Natural killer cell (primary cell): ENCODE measurements around the gene CDC42EP4. TPM values are rescaled to one million over a fixed set of nuclear protein-coding genes. Genes with fewer than 3 reads are reported as not detected.

Experiments used
- ATAC-seq, 3 donors: fragments of 150-1000 bp in 2 of 3; fragments of 200-7000 bp in 1 of 3; cut with Tn5 transposase; 1 replicate in 1 of 3; 2 replicates in 2 of 3; pipeline ENCODE4 v1.10.0; 2021; ENCODE audit warnings: mild to moderate bottlenecking in 2 of 3, moderate library complexity in 2 of 3
- DNase-seq, 2 donors: peaks; one replicate each; pipeline versions ENCODE4 v3.0.0 to v3.0.0-alpha.2; 2013 to 2021; ENCODE audit warnings: mixed read lengths in 1 of 2
- H3K27ac ChIP-seq: one replicate; pipeline ENCODE4 v1.5.1; 2013; ENCODE audit warnings: mild to moderate bottlenecking, low read length
- H3K27me3 ChIP-seq: one replicate; pipeline ENCODE4 v1.6.1; 2013; ENCODE audit warnings: low read length; ENCODE audit not compliant: control insufficient read depth, insufficient read depth
- H3K36me3 ChIP-seq: one replicate; pipeline ENCODE4 v1.6.1; 2013; ENCODE audit warnings: low read length; ENCODE audit not compliant: control insufficient read depth, insufficient read depth
- H3K4me1 ChIP-seq: one replicate; pipeline ENCODE4 v1.6.1; 2013; ENCODE audit warnings: low read length; ENCODE audit not compliant: control insufficient read depth, insufficient read depth
- H3K4me3 ChIP-seq: one replicate; pipeline ENCODE4 v1.5.1; 2013; ENCODE audit warnings: low read length
- H3K9me3 ChIP-seq: one replicate; pipeline ENCODE4 v1.6.1; 2013; ENCODE audit warnings: low read length; ENCODE audit not compliant: control insufficient read depth, insufficient read depth
- H3K27ac Mint-ChIP-seq, 2 donors: one replicate each; pipeline ENCODE4 v1.8.0; 2022; ENCODE audit warnings: mild to moderate bottlenecking in 2 of 2, mixed read lengths in 2 of 2, moderate library complexity in 1 of 2
- H3K27me3 Mint-ChIP-seq, 2 donors: one replicate each; pipeline ENCODE4 v1.8.0; 2022; ENCODE audit warnings: low read depth in 2 of 2, mixed read lengths in 2 of 2
- H3K36me3 Mint-ChIP-seq: one replicate; pipeline ENCODE4 v1.8.0; 2022; ENCODE audit warnings: mixed read lengths
- H3K4me1 Mint-ChIP-seq, 2 donors: one replicate each; pipeline ENCODE4 v1.8.0; 2022; ENCODE audit warnings: mixed read lengths in 2 of 2
- H3K4me3 Mint-ChIP-seq: one replicate; pipeline ENCODE4 v1.8.0; 2022; ENCODE audit warnings: mild to moderate bottlenecking, moderate library complexity, mixed read lengths
- H3K9me3 Mint-ChIP-seq, 2 donors: one replicate each; pipeline ENCODE4 v1.8.0; 2022; ENCODE audit warnings: mixed read lengths in 2 of 2
- WGBS: methylation state at CpG from one replicate; pipeline ENCODE4 v1.1.7; 2013; ENCODE audit warnings: missing lambda C conversion rate; ENCODE audit not compliant: insufficient coverage; 5-methylcytosine and 5-hydroxymethylcytosine counted together
- intact Hi-C: fragments of 100-400 bp; cut with micrococcal nuclease; formaldehyde crosslinking; loops from one replicate; pipeline ENCODE4 v1.14.2; 2022
- total RNA-seq, 4 donors: library from RNA; stranded (reverse); fragments of 120-200 nt in 1 of 4; gene quantifications; one replicate each; pipeline versions ENCODE4 v1.2.3 to v1.2.4, GENCODE V29; 2013 to 2022
- TF ChIP-seq, protein P1 (sequence below): fragments of 200-600 bp; IDR thresholded peaks from one replicate; pipeline ENCODE4 v1.8.0; 2022; ENCODE audit warnings: antibody characterized with exemption

CDC42EP4 gene
- total RNA-seq, 3 donors from 2014 or later (not counting 1 experiment from before 2014, with no cell fraction given), result 2.5 to 9.6 (median 4.4) TPM

DNA sequence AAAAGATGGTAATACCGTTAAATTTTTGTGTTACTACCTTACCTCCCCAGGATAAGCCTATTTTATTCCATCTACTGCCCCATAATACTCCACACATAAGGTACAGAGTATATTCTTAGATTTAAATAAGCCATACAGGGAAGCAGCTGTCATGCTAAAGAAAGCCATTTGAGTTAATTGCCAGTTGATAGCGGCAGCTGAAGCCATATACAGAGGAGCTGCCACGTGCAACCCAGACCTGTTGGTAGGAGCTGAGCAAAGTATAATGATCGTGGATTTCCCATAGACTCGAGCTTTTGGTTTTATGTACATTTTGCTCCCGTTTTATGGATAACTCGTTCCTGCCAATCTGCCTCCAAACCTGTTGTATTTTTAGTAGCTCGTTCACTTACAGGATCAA, 62.1 kb downstream of the CDC42EP4 start:
- no peaks in the 10 kb centered on the region for H3K36me3 Mint-ChIP-seq

DNA sequence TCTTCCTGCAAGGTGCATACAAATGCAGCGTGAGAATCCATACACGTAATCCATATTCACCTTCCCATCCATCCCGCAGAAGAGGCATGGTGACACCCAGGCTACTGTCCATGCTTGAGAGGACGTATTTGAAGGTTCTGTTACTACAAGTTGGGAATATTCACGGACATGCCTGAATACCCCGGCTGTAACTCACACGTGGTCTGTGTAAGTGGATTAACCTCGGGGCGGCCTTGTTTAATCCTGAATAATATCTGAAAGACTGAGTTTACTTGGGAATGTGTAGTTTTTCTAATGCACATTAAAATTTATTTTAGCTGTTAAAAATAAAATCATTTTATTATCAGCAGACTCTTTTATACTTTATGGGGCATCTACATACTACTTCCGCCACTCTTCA, 63.3 kb downstream of the CDC42EP4 start:
- TF ChIP-seq, protein P1, sequence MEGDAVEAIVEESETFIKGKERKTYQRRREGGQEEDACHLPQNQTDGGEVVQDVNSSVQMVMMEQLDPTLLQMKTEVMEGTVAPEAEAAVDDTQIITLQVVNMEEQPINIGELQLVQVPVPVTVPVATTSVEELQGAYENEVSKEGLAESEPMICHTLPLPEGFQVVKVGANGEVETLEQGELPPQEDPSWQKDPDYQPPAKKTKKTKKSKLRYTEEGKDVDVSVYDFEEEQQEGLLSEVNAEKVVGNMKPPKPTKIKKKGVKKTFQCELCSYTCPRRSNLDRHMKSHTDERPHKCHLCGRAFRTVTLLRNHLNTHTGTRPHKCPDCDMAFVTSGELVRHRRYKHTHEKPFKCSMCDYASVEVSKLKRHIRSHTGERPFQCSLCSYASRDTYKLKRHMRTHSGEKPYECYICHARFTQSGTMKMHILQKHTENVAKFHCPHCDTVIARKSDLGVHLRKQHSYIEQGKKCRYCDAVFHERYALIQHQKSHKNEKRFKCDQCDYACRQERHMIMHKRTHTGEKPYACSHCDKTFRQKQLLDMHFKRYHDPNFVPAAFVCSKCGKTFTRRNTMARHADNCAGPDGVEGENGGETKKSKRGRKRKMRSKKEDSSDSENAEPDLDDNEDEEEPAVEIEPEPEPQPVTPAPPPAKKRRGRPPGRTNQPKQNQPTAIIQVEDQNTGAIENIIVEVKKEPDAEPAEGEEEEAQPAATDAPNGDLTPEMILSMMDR, result no peak
- 98% methylated on average over 9 of the region's 10 CpGs for WGBS
- no peak overlapping the region for H3K27ac ChIP-seq
- no peaks in the 10 kb centered on the region for H3K9me3 ChIP-seq
- peaks cover 9% of the 10 kb centered on the region for H3K36me3 ChIP-seq
- no peaks in the 10 kb centered on the region for H3K27me3 ChIP-seq
- Mint-ChIP-seq H3K36me3 (no peaks in the 10 kb centered on the region), H3K9me3 (no peaks in the 10 kb centered on the region), H3K4me3 (no peak overlapping the region), H3K4me1 (no peaks in the 10 kb centered on the region), H3K27ac (no peak overlapping the region), H3K27me3 (no peaks in the 10 kb centered on the region)
- no peaks in the 10 kb centered on the region for H3K4me1 ChIP-seq
- no peak for DNase-seq
- H3K4me3 ChIP-seq, result no peak overlapping the region
- ATAC-seq, result no peak
- intact Hi-C loops, result no loop called here

More for the DNA sequence above, 62.1 kb downstream of the CDC42EP4 start:
- H3K9me3 ChIP-seq, result no peaks in the 10 kb centered on the region
- no peak overlapping the region for H3K27ac Mint-ChIP-seq
- H3K9me3 Mint-ChIP-seq, result no peaks in the 10 kb centered on the region
- ATAC-seq, result no peak
- H3K27me3 Mint-ChIP-seq, result no peaks in the 10 kb centered on the region
- no peaks in the 10 kb centered on the region for H3K4me1 Mint-ChIP-seq
- H3K36me3 ChIP-seq, result peaks cover 9% of the 10 kb centered on the region
- 96% methylated on average over 8 of the region's 8 CpGs for WGBS
- TF ChIP-seq, protein P1, result no peak
- DNase-seq, result no peak
- H3K4me3 ChIP-seq, result no peak overlapping the region
- intact Hi-C loops, result no loop called here
- no peak overlapping the region for H3K27ac ChIP-seq
- H3K4me1 ChIP-seq, result no peaks in the 10 kb centered on the region
- H3K4me3 Mint-ChIP-seq, result no peak overlapping the region
- no peaks in the 10 kb centered on the region for H3K27me3 ChIP-seq

DNA sequence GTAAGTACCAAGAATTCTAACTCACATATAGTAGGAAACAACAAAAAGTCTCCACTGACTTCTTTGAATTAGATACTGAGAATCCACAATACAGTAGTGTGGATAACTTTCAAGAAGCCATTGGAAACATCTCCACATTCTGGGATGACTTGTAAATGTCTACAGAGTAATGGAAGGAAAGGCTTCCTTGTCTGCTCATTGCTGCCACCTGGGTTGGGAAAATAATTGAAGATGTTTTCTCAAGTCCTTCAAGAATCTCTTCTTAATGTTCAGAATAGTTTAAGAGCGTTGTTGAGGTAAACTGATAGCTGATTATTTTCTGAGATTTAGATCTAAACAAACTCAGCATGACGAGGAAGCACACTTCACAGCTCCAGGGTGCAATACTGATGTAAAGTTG, 64.1 kb downstream of the CDC42EP4 start:
- TF ChIP-seq, protein P1, result no peak
- no peak for ATAC-seq
- Histone ChIP-seq H3K9me3 (no peaks in the 10 kb centered on the region), H3K36me3 (peaks cover 10% of the 10 kb centered on the region), H3K27me3 (no peaks in the 10 kb centered on the region), H3K4me1 (no peaks in the 10 kb centered on the region), H3K4me3 (no peak overlapping the region), H3K27ac (no peak overlapping the region)
- Mint-ChIP-seq H3K9me3 (no peaks in the 10 kb centered on the region), H3K27me3 (no peaks in the 10 kb centered on the region), H3K27ac (no peak overlapping the region), H3K36me3 (no peaks in the 10 kb centered on the region), H3K4me3 (no peak overlapping the region), H3K4me1 (no peaks in the 10 kb centered on the region)
- 94% methylated on average over 2 of the region's 2 CpGs for WGBS
- intact Hi-C loops, result no loop called here
- DNase-seq, result no peak

DNA sequence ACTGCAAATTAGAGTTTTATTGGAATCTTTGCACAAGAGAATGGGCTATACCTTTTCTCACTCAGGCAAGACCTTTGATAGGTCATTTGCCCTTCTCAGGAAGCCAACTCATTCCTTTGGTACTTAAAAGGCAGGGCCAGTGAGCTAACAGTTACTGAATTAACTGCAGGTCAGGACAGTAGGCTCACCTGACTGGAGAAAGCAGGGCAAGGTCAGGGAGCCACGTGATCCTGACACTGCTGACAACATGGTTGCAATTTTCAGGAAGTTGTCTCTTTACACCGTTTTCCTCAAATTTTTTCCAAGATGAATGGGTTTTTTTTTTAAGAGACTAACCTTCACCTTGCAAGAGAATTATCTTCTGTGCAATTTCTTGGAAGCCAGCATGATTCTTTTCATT, 71.2 kb downstream of the CDC42EP4 start:
- ATAC-seq (no peak), DNase-seq (no peak)
- no peak overlapping the region for H3K27ac ChIP-seq
- Mint-ChIP-seq H3K27me3 (no peaks in the 10 kb centered on the region), H3K36me3 (peaks cover 9% of the 10 kb centered on the region), H3K4me1 (peaks cover 6 to 23% of the 10 kb centered on the region in 2 donors), H3K4me3 (no peak overlapping the region), H3K9me3 (no peaks in the 10 kb centered on the region), H3K27ac (no peak overlapping the region)
- TF ChIP-seq, protein P1, result no peak
- peaks cover 26% of the 10 kb centered on the region for H3K36me3 ChIP-seq
- intact Hi-C loops, result no loop called here
- no peaks in the 10 kb centered on the region for H3K9me3 ChIP-seq
- 83% methylated on average over 2 of the region's 2 CpGs for WGBS
- H3K27me3 ChIP-seq, result no peaks in the 10 kb centered on the region
- peaks cover 4% of the 10 kb centered on the region for H3K4me1 ChIP-seq
- no peak overlapping the region for H3K4me3 ChIP-seq
